Cardiac fibroblast (primary cell): ENCODE data around the gene KRTAP5-3.

ENCODE experiments used
- DNase-seq, 2 donors: peaks; one replicate each; pipeline versions ENCODE4 v3.0.0 to v3.0.0-alpha.2; 2010; ENCODE audit warnings: low read depth in 2 of 2
- H3K4me3 ChIP-seq, 2 donors: replicated peaks in 1 of 2; 1 replicate in 1 of 2; 2 replicates in 1 of 2; pipeline ENCODE4 v1.5.1; 2011; ENCODE audit warnings: low read depth in 2 of 2, low read length in 2 of 2, mild to moderate bottlenecking in 2 of 2, moderate library complexity in 1 of 2
- CTCF ChIP-seq: IDR thresholded peaks from one replicate; pipeline ENCODE4 v1.5.1; 2011; ENCODE audit warnings: low read depth, mild to moderate bottlenecking, low read length, inconsistent platforms

The KRTAP5-3 gene

GRCh38 chr11:1570531-1570895 lies 37.8 kb downstream of the KRTAP5-3 start:
- no peak for TF ChIP-seq CTCF
- no peak overlapping the region for H3K4me3 ChIP-seq
- DNase-seq, result no peak

- no peak overlapping the region for H3K4me3 ChIP-seq
- no peak for TF ChIP-seq CTCF
- no peak for DNase-seq
These were observed 38.2 kb downstream of the KRTAP5-3 start for GRCh38 chr11:1570001-1570453.

- TF ChIP-seq CTCF, result no peak
- no peak overlapping the region for H3K4me3 ChIP-seq
- no peak for DNase-seq
These were observed 38.9 kb downstream of the KRTAP5-3 start for GRCh38 chr11:1569251-1569780.

- TF ChIP-seq CTCF, result no peak
- H3K4me3 ChIP-seq, result no peak overlapping the region
- no peak for DNase-seq
These were observed 39.8 kb downstream of the KRTAP5-3 start for GRCh38 chr11:1568441-1568911.

- TF ChIP-seq CTCF, result no peak
These were observed 40.6 kb downstream of the KRTAP5-3 start for GRCh38 chr11:1567721-1568100.

GRCh38 chr11:1567052-1567720 lies 41.1 kb downstream of the KRTAP5-3 start:
- no peak for TF ChIP-seq CTCF
- H3K4me3 ChIP-seq, result no peak overlapping the region
- DNase-seq, result no peak

More at GRCh38 chr11:1567721-1568100, 40.6 kb downstream of the KRTAP5-3 start:
- DNase-seq, result no peak
- H3K4me3 ChIP-seq, result no peak overlapping the region
